GM23338 (cell line): ENCODE data around the gene DTNB. TPM values are rescaled to one million over a fixed set of nuclear protein-coding genes. Genes with fewer than 3 reads are reported as not detected.

Source experiments
- ATAC-seq: fragments of 200-7000 bp; cut with Tn5 transposase; 3 replicates; pipeline ENCODE4 v1.9.1; 2020
- DNase-seq: peaks from one replicate; pipeline ENCODE4 v3.0.0-alpha.2; 2015; ENCODE audit warnings: low spot score
- H2AFZ ChIP-seq: fragments of 200-600 bp; sonication (generic); 2 replicates; pipeline ENCODE4 v1.8.0; 2016; ENCODE audit warnings: antibody characterized with exemption, mild to moderate bottlenecking, moderate library complexity
- H3F3A ChIP-seq: fragments of 200-600 bp; sonication (generic); replicated peaks from 2 replicates; pipeline ENCODE4 v1.8.0; 2017; ENCODE audit warnings: antibody characterized with exemption, mixed run types, low read depth
- H3K27ac ChIP-seq: fragments of 200-600 bp; sonication (generic); 2 replicates; pipeline ENCODE4 v1.6.1; 2016; ENCODE audit warnings: low read depth
- H3K27me3 ChIP-seq: fragments of 200-600 bp; sonication (generic); 2 replicates; pipeline ENCODE4 v1.8.0; 2016; ENCODE audit warnings: mild to moderate bottlenecking, mixed run types, moderate library complexity; ENCODE audit not compliant: insufficient read depth
- H3K36me3 ChIP-seq: fragments of 200-600 bp; sonication (generic); 2 replicates; pipeline ENCODE4 v1.8.0; 2016; ENCODE audit warnings: mild to moderate bottlenecking; ENCODE audit not compliant: insufficient read depth
- H3K4me1 ChIP-seq: fragments of 200-600 bp; sonication (generic); 2 replicates; pipeline ENCODE4 v1.8.0; 2016; ENCODE audit warnings: mild to moderate bottlenecking, moderate library complexity; ENCODE audit not compliant: insufficient read depth
- H3K4me2 ChIP-seq: fragments of 200-600 bp; sonication (generic); 2 replicates; pipeline ENCODE4 v1.7.1; 2017; ENCODE audit warnings: mixed run types
- H3K4me3 ChIP-seq: fragments of 200-600 bp; sonication (generic); 2 replicates; pipeline ENCODE4 v1.6.1; 2016; ENCODE audit warnings: mixed run types
- H3K79me2 ChIP-seq: fragments of 200-600 bp; sonication (generic); replicated peaks from 2 replicates; pipeline ENCODE4 v1.8.0; 2017; ENCODE audit warnings: mild to moderate bottlenecking; ENCODE audit not compliant: insufficient read depth
- H3K9me2 ChIP-seq: fragments of 200-600 bp; sonication (generic); 2 replicates; pipeline ENCODE4 v1.8.0; 2017; ENCODE audit not compliant: insufficient read depth
- H4K20me1 ChIP-seq: fragments of 200-600 bp; sonication (generic); replicated peaks from 2 replicates; pipeline ENCODE4 v1.8.0; 2017; ENCODE audit warnings: mild to moderate bottlenecking; ENCODE audit not compliant: insufficient read depth
- H3K27ac Mint-ChIP-seq: 2 replicates; pipeline ENCODE4 v1.8.0; 2020; ENCODE audit warnings: inconsistent platforms, mild to moderate bottlenecking, moderate library complexity, mixed read lengths
- H3K27me3 Mint-ChIP-seq: 3 replicates; pipeline ENCODE4 v1.8.0; 2022; ENCODE audit warnings: low read depth, mild to moderate bottlenecking, moderate library complexity, mixed read lengths, inconsistent platforms; ENCODE audit not compliant: insufficient read depth, poor library complexity
- H3K36me3 Mint-ChIP-seq: 3 replicates; pipeline ENCODE4 v1.8.0; 2021; ENCODE audit warnings: low read depth, mild to moderate bottlenecking, inconsistent platforms, moderate library complexity, mixed read lengths
- H3K4me1 Mint-ChIP-seq: 3 replicates; pipeline ENCODE4 v1.8.0; 2020; ENCODE audit warnings: mild to moderate bottlenecking, inconsistent platforms, mixed read lengths
- H3K4me3 Mint-ChIP-seq: 3 replicates; pipeline ENCODE4 v1.8.0; 2021; ENCODE audit warnings: moderate library complexity, mild to moderate bottlenecking, inconsistent platforms, mixed read lengths
- H3K9me3 Mint-ChIP-seq: 3 replicates; pipeline ENCODE4 v1.8.0; 2020; ENCODE audit warnings: moderate library complexity, mild to moderate bottlenecking, inconsistent platforms, mixed read lengths
- CREB1 ChIP-seq: fragments of 250-450 bp; sonication (Bioruptor Pico); IDR thresholded peaks from 2 replicates; pipeline ENCODE4 v1.5.0; 2020; ENCODE audit warnings: low read depth, mild to moderate bottlenecking, moderate library complexity
- CTCF ChIP-seq, 2 experiments: fragments of 200-600 bp in 1 of 2; sonication (generic) in 1 of 2; conservative IDR thresholded peaks; 2 replicates each; pipeline versions ENCODE4 v1.5.1 to v1.6.1; 2016 to 2017; ENCODE audit warnings: antibody characterized with exemption in 2 of 2, low read depth in 2 of 2, mild to moderate bottlenecking in 2 of 2, moderate library complexity in 1 of 2
- ETS1 ChIP-seq: IDR thresholded peaks from 2 replicates; pipeline ENCODE4 v1.6.1; 2016; ENCODE audit warnings: antibody characterized with exemption
- EZH2 ChIP-seq: fragments of 200-600 bp; sonication (generic); IDR thresholded peaks from one replicate; pipeline ENCODE4 v1.8.0; 2017; ENCODE audit warnings: antibody characterized with exemption, mild to moderate bottlenecking, low read depth; ENCODE audit not compliant: unreplicated experiment
- EZH2phosphoT487 ChIP-seq: fragments of 200-600 bp; sonication (generic); IDR thresholded peaks from one replicate; pipeline ENCODE4 v1.8.1; 2018; ENCODE audit warnings: antibody characterized with exemption; ENCODE audit not compliant: unreplicated experiment
- JUNB ChIP-seq: IDR thresholded peaks from one replicate; pipeline ENCODE4 v1.6.1; 2016; ENCODE audit warnings: antibody characterized with exemption; ENCODE audit not compliant: unreplicated experiment
- NANOG ChIP-seq: IDR thresholded peaks from 2 replicates; pipeline ENCODE4 v1.6.1; 2016; ENCODE audit warnings: antibody characterized with exemption, borderline replicate concordance
- POLR2AphosphoS5 ChIP-seq: IDR thresholded peaks from 2 replicates; pipeline ENCODE4 v1.6.1; 2016; ENCODE audit warnings: antibody characterized with exemption, low read depth
- REST ChIP-seq: IDR thresholded peaks from one replicate; pipeline ENCODE4 v1.6.1; 2018; ENCODE audit warnings: antibody characterized with exemption; ENCODE audit not compliant: unreplicated experiment
- STAT1 ChIP-seq: IDR thresholded peaks from one replicate; pipeline ENCODE4 v1.6.1; 2016; ENCODE audit warnings: antibody characterized with exemption; ENCODE audit not compliant: unreplicated experiment
- ZNF114 ChIP-seq: fragments of 250-450 bp; sonication (Bioruptor Pico); IDR thresholded peaks from 2 replicates; pipeline ENCODE4 v1.5.0; 2020; ENCODE audit warnings: mild to moderate bottlenecking, moderate library complexity
- ZNF331 ChIP-seq: fragments of 250-450 bp; sonication (Bioruptor Pico); IDR thresholded peaks from 2 replicates; pipeline ENCODE4 v1.5.0; 2020; ENCODE audit warnings: low read depth, mild to moderate bottlenecking, moderate library complexity
- ZNF462 ChIP-seq: fragments of 250-450 bp; sonication (Bioruptor Pico); IDR thresholded peaks from 2 replicates; pipeline ENCODE4 v1.5.0; 2020; ENCODE audit warnings: mild to moderate bottlenecking, moderate library complexity
- polyA plus RNA-seq: library from polyadenylated mRNA; unstranded; fragments of >200 nt; fragmentation: Nextera tagmentation; extraction: Ambion mirVana; gene quantifications from 2 replicates; pipeline ENCODE4 v1.2.1, GENCODE V29; 2016
- total RNA-seq: library from RNA; depleted of rRNA; stranded (reverse); fragments of >200 nt; shearing (Covaris generic); gene quantifications from 2 replicates; pipeline ENCODE4 v1.2.3, GENCODE V29; 2014

DTNB gene
- total and polyA plus RNA-seq, 2 experiments from 2014 or later: 22.1 to 29.4 TPM

- no peaks in the 10 kb centered on the region for H4K20me1 ChIP-seq
- no peaks in the 10 kb centered on the region for H3K36me3 ChIP-seq
- no peaks in the 10 kb centered on the region for H3K79me2 ChIP-seq
- ATAC-seq (no peak), DNase-seq (no peak)
- H3K4me3 ChIP-seq: no peak overlapping the region
- H3K27me3 ChIP-seq: no peaks in the 10 kb centered on the region
- H3K4me2 ChIP-seq: no peak overlapping the region
- H3K4me1 Mint-ChIP-seq: peaks cover 11% of the 10 kb centered on the region
- H3K4me1 ChIP-seq: 0 out of 2 replicates have a peak, but pooled peaks cover 5% of the 10 kb centered on the region
- no peaks in the 10 kb centered on the region for H3K27me3 Mint-ChIP-seq
- H3K9me3 Mint-ChIP-seq: no peaks in the 10 kb centered on the region
- H2AFZ ChIP-seq: no peak overlapping the region
- no peaks in the 10 kb centered on the region; the same call in 2 of the 3 replicates for H3K36me3 Mint-ChIP-seq
- no peaks in the 10 kb centered on the region for H3F3A ChIP-seq
- H3K4me3 Mint-ChIP-seq: no peak overlapping the region
- H3K27ac ChIP-seq: no peak overlapping the region
- TF ChIP-seq CTCF (conservative IDR thresholded peaks at IDR 0.05; ENCODE audit: low read depth in 2 of 2): no peak
- TF ChIP-seq ZNF114 (CRISPR knock-in tag): no peak
- TF ChIP-seq NANOG: no peak
- TF ChIP-seq CREB1: no peak
- TF ChIP-seq EZH2: no peak
- TF ChIP-seq REST: no peak
- TF ChIP-seq ZNF331 (CRISPR knock-in tag): no peak
- TF ChIP-seq ZNF462 (CRISPR knock-in tag): no peak
- TF ChIP-seq STAT1: no peak
- TF ChIP-seq POLR2AphosphoS5: no peak
- TF ChIP-seq EZH2phosphoT487: no peak
- TF ChIP-seq ETS1: no peak
- no peak for TF ChIP-seq JUNB
- no peak overlapping the region for H3K27ac Mint-ChIP-seq
- no peaks in the 10 kb centered on the region for H3K9me2 ChIP-seq
Observed at GRCh38 chr2:25512707-25513106, 160.7 kb downstream of the DTNB start.
